KOPT-K1 (cell line): ENCODE results near the gene SLC22A1.

Source experiments
- H3K27ac ChIP-seq: fragments of 200-600 bp; sonication (generic); 2 replicates; pipeline ENCODE4 v1.5.1; 2016; ENCODE audit warnings: antibody characterized with exemption, mild to moderate bottlenecking, low read depth, low read length; ENCODE audit not compliant: poor library complexity, severe bottlenecking
- H3K36me3 ChIP-seq: fragments of 200-600 bp; sonication (generic); 2 replicates; pipeline ENCODE4 v1.5.1; 2017; ENCODE audit warnings: antibody characterized with exemption, mild to moderate bottlenecking, low read length, moderate library complexity; ENCODE audit not compliant: insufficient read depth
- H3K9me3 ChIP-seq: fragments of 200-600 bp; sonication (generic); 2 replicates; pipeline ENCODE4 v1.5.1; 2017; ENCODE audit warnings: antibody characterized with exemption, low read length, mild to moderate bottlenecking; ENCODE audit not compliant: insufficient read depth, poor library complexity, severe bottlenecking

SLC22A1 gene

GRCh38 chr6:160190081-160190480 lies 68.5 kb downstream of the SLC22A1 start:
- Histone ChIP-seq H3K27ac (no peak overlapping the region), H3K9me3 (peaks cover 27% of the 10 kb centered on the region), H3K36me3 (no peaks in the 10 kb centered on the region)

GRCh38 chr6:160190973-160191372 lies 69.4 kb downstream of the SLC22A1 start:
- Histone ChIP-seq H3K9me3 (peaks cover 32% of the 10 kb centered on the region), H3K36me3 (no peaks in the 10 kb centered on the region), H3K27ac (no peak overlapping the region)

DNA sequence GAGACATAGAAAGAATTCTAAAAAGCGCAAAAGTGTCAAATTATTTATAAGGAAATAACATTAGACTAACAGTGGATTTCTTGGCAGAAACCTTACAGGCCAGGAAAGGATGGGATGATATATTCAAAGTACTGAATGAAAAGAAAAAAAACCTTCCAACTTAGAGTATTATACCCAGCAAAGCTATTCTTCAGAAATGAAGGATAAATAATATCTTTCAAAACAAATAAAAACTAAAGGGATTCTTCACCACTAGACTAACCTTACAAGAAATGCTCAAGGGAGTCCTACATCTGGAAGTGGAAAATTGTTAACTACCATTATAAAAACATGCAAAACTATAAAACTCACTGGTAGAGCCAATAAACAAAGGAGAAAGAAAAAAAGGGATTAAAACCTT lies 71.2 kb downstream of the SLC22A1 start:
- H3K9me3 ChIP-seq: peaks cover 32% of the 10 kb centered on the region
- H3K27ac ChIP-seq: no peak overlapping the region
- no peaks in the 10 kb centered on the region for H3K36me3 ChIP-seq

GRCh38 chr6:160194808-160195207 lies 73.2 kb downstream of the SLC22A1 start:
- Histone ChIP-seq H3K9me3 (peaks cover 32% of the 10 kb centered on the region), H3K36me3 (no peaks in the 10 kb centered on the region), H3K27ac (no peak overlapping the region)

- Histone ChIP-seq H3K27ac (no peak overlapping the region), H3K36me3 (no peaks in the 10 kb centered on the region), H3K9me3 (peaks cover 17% of the 10 kb centered on the region)
Measured at GRCh38 chr6:160197662-160198061, 76.0 kb downstream of the SLC22A1 start.

DNA sequence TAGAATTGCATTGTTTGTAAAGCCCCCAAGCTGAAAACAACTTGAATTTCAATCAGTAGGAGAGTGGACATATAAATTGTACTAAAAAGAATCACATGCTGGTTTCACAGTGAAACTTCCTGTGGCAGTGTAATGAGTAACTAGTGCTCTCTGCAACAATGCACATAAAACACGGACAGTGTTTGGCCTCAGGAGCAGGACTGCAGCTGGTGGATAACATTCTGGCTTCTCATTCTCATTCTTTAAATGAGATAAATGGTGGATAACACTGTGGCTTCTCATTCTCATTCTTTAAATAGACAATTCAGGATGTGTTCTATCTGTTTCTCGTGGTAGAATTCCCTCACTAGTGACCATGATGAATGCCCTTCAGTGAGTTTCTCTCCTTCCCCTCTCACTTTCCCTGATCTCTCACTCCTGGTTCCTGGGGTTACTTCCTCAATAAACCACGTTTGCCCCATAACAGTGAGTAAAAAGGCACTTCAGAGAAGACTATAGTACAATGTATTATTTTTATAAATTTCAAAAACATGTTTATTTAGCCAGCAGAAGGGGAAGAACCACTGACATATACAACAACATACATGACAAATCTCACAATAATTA lies 77.1 kb downstream of the SLC22A1 start:
- Histone ChIP-seq H3K36me3 (no peaks in the 10 kb centered on the region), H3K27ac (no peak overlapping the region)

DNA sequence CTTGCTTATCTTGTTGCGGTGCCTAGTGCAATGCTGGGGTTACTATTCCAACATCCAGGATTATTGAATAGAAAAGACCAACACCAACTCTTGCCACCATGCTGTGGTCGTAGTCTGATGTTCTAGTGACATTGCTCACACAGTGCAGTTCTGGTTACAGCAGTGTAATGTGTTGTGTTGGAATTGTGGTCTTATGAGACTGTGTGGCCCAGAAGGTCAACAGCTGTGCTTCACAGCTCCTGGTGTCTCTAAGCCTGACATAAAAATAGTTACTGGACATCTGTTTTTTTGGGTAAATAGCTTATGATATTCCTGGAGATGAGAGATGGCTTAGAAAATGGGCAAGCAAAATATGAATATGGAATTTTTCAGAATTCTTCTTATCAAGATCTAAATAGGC lies 79.4 kb downstream of the SLC22A1 start:
- H3K9me3 ChIP-seq: peaks cover 3% of the 10 kb centered on the region
- no peak overlapping the region for H3K27ac ChIP-seq
- H3K36me3 ChIP-seq: no peaks in the 10 kb centered on the region

More for the DNA sequence above, 77.1 kb downstream of the SLC22A1 start:
- H3K9me3 ChIP-seq: peaks cover 14% of the 10 kb centered on the region

- Histone ChIP-seq H3K27ac (no peak overlapping the region), H3K9me3 (peaks cover 4% of the 10 kb centered on the region), H3K36me3 (no peaks in the 10 kb centered on the region)
Measured at GRCh38 chr6:160202411-160202810, 80.8 kb downstream of the SLC22A1 start.

GRCh38 chr6:160203076-160203475 lies 81.5 kb downstream of the SLC22A1 start:
- Histone ChIP-seq H3K9me3 (peaks cover 4% of the 10 kb centered on the region), H3K27ac (no peak overlapping the region), H3K36me3 (no peaks in the 10 kb centered on the region)

GRCh38 chr6:160203522-160203921 lies 81.9 kb downstream of the SLC22A1 start:
- Histone ChIP-seq H3K27ac (no peak overlapping the region), H3K36me3 (no peaks in the 10 kb centered on the region), H3K9me3 (peaks cover 4% of the 10 kb centered on the region)

GRCh38 chr6:160203953-160204352 lies 82.3 kb downstream of the SLC22A1 start:
- H3K27ac ChIP-seq: no peak overlapping the region
- no peaks in the 10 kb centered on the region for H3K36me3 ChIP-seq
- peaks cover 4% of the 10 kb centered on the region for H3K9me3 ChIP-seq

DNA sequence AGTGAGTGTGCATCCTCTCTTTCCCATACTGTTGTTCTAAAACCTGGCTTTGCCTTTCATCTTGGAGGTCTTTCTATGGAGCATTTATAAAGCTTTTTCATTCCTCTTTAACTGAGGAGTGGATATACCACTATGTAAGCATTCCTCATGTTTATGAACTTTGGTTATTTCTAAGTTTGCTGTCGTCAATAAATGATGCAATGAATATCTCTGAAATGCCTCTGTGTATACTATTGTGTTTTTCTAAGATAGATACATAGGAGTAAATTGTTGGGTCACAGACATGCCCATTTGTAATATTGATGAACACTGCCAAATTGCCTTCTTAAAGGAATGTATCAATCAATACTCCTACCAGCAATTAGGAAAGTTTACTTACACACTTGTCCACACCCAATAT lies 83.1 kb downstream of the SLC22A1 start:
- no peaks in the 10 kb centered on the region for H3K36me3 ChIP-seq

GRCh38 chr6:160207618-160208017 lies 86.0 kb downstream of the SLC22A1 start:
- Histone ChIP-seq H3K27ac (no peak overlapping the region), H3K9me3 (peaks cover 4% of the 10 kb centered on the region), H3K36me3 (no peaks in the 10 kb centered on the region)

More for the DNA sequence above, 83.1 kb downstream of the SLC22A1 start:
- Histone ChIP-seq H3K27ac (no peak overlapping the region), H3K9me3 (peaks cover 4% of the 10 kb centered on the region)
